ENCODE results near the gene HNRNPM. TPM values are rescaled to one million over a fixed set of nuclear protein-coding genes. Genes with fewer than 3 reads are reported as not detected.
A peak's percentile ranks its signal among the peaks of the same experiment; 100 is the strongest.

The HNRNPM gene
- total RNA-seq, 2 experiments from 2014 or later: 269 to 272 TPM

DNA sequence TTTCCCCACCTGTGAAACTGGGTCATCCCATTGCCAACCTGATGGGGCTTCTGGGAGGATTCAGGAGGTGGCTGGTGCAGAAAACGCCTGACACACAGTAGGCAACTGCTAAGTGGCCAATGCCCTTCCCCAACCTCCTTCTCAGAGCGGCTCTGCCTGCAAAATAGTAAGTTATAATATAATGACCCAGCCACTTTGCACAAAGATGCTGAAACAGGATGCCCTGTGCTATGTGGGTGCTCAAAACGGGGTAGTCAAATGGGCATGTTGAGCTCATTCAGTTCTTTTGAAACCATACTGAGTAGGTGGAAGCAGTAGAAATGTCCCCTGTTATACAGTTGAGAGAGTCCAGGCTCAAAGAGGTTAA lies 31.2 kb upstream of the HNRNPM start:
- no peak for ATAC-seq (ENCODE audit: poor library complexity)
- DNase-seq: no peak
- Mint-ChIP-seq H3K27ac (no peak overlapping the region), H3K27me3 (no peaks in the 10 kb centered on the region), H3K4me3 (peak overlapping the region; percentile 81), H3K4me1 (ENCODE audit: low read depth) (peaks cover 13% of the 10 kb centered on the region), H3K36me3 (ENCODE audit: low read depth) (no peaks in the 10 kb centered on the region), H3K9me3 (no peaks in the 10 kb centered on the region)
- Histone ChIP-seq H3K27me3 (ENCODE audit: control insufficient read depth in 1 of 2, insufficient read depth in 2 of 2, low read length in 2 of 2) (no peaks in the 10 kb centered on the region), H3K27ac (ENCODE audit: low read depth in 1 of 2, low read length in 2 of 2) (no peak overlapping the region), H3K4me1 (ENCODE audit: insufficient read depth, low read length) (peaks cover 15% of the 10 kb centered on the region), H3K9me3 (ENCODE audit: control insufficient read depth in 1 of 2, insufficient read depth in 1 of 2, low read length in 2 of 2) (no peaks in the 10 kb centered on the region), H3K4me3 (ENCODE audit: low read length) (peak overlapping the region; percentile 62), H3K36me3 (ENCODE audit: insufficient read depth, low read length) (no peaks in the 10 kb centered on the region)
- ChIA-PET CTCF (interaction anchor here (0.6 to 3.0 kb wide), 8 partner anchors 22 to 1710 kb away, joined by 3 to 13 read pairs (median 6); partner anchors contain the start of genes HNRNPM and ZNF414), POLR2A (interaction anchor here (0.8 to 3.2 kb wide), 13 partner anchors 23 to 173 kb away, joined by 3 to 47 read pairs (median 5); partner anchors contain the start of genes ANGPTL4, HNRNPM, RAB11B and ZNF414)
- intact Hi-C loops (cut with DNase I, micrococcal nuclease): loop anchor here (1.0 to 5.0 kb wide), 8 partner anchors 23 to 229 kb away; partner anchors contain the start of genes RAB11B (in 2 of the 2), HNRNPM (in 1 of the 2) and MYO1F (in 1 of the 2)
- TF ChIP-seq, protein P1, sequence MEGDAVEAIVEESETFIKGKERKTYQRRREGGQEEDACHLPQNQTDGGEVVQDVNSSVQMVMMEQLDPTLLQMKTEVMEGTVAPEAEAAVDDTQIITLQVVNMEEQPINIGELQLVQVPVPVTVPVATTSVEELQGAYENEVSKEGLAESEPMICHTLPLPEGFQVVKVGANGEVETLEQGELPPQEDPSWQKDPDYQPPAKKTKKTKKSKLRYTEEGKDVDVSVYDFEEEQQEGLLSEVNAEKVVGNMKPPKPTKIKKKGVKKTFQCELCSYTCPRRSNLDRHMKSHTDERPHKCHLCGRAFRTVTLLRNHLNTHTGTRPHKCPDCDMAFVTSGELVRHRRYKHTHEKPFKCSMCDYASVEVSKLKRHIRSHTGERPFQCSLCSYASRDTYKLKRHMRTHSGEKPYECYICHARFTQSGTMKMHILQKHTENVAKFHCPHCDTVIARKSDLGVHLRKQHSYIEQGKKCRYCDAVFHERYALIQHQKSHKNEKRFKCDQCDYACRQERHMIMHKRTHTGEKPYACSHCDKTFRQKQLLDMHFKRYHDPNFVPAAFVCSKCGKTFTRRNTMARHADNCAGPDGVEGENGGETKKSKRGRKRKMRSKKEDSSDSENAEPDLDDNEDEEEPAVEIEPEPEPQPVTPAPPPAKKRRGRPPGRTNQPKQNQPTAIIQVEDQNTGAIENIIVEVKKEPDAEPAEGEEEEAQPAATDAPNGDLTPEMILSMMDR (IDR thresholded peaks at IDR 0.05): no peak

- peaks cover 4% of the 10 kb centered on the region for H3K36me3 ChIP-seq (ENCODE audit: insufficient read depth, low read length)
- DNase-seq: no peak
- H3K9me3 ChIP-seq (ENCODE audit: control insufficient read depth in 1 of 2, insufficient read depth in 1 of 2, low read length in 2 of 2): no peaks in the 10 kb centered on the region
Measured at GRCh38 chr19:8416796-8417195, 28.0 kb upstream of the HNRNPM start.

GRCh38 chr19:8421484-8422461 lies 23.0 kb upstream of the HNRNPM start:
- Histone ChIP-seq H3K27ac (ENCODE audit: low read depth in 1 of 2, low read length in 2 of 2) (no peak overlapping the region), H3K4me3 (ENCODE audit: low read length) (no peak overlapping the region), H3K4me1 (ENCODE audit: insufficient read depth, low read length) (no peaks in the 10 kb centered on the region), H3K27me3 (ENCODE audit: control insufficient read depth in 1 of 2, insufficient read depth in 2 of 2, low read length in 2 of 2) (no peaks in the 10 kb centered on the region), H3K9me3 (ENCODE audit: control insufficient read depth in 1 of 2, insufficient read depth in 1 of 2, low read length in 2 of 2) (no peaks in the 10 kb centered on the region), H3K36me3 (ENCODE audit: insufficient read depth, low read length) (peaks cover 19% of the 10 kb centered on the region)
- Mint-ChIP-seq H3K9me3 (no peaks in the 10 kb centered on the region), H3K36me3 (ENCODE audit: low read depth) (peaks cover 12% of the 10 kb centered on the region), H3K4me3 (no peak overlapping the region), H3K27me3 (no peaks in the 10 kb centered on the region), H3K27ac (no peak overlapping the region), H3K4me1 (ENCODE audit: low read depth) (no peaks in the 10 kb centered on the region)
- intact Hi-C loops (cut with DNase I, micrococcal nuclease): no loop called here
- CTCF ChIA-PET: interaction anchor here (0.9 kb wide), 1 partner anchor 27 kb away, joined by 3 read pairs; no protein-coding TSS in a partner anchor
- DNase-seq: no peak
- TF ChIP-seq, protein P1 (IDR thresholded peaks at IDR 0.05): no peak
- POLR2A ChIA-PET: no interaction called here
- ATAC-seq (ENCODE audit: poor library complexity): no peak

More at GRCh38 chr19:8416796-8417195, 28.0 kb upstream of the HNRNPM start:
- H3K4me1 Mint-ChIP-seq (ENCODE audit: low read depth): peaks cover 9% of the 10 kb centered on the region
- CTCF ChIA-PET: no interaction called here
- peaks cover under 1% of the 10 kb centered on the region for H3K36me3 Mint-ChIP-seq (ENCODE audit: low read depth)
- intact Hi-C loops (cut with DNase I, micrococcal nuclease): no loop called here
- peaks cover 15% of the 10 kb centered on the region for H3K4me1 ChIP-seq (ENCODE audit: insufficient read depth, low read length)
- no peaks in the 10 kb centered on the region for H3K27me3 ChIP-seq (ENCODE audit: control insufficient read depth in 1 of 2, insufficient read depth in 2 of 2, low read length in 2 of 2)
- H3K4me3 ChIP-seq (ENCODE audit: low read length): no peak overlapping the region
- no peaks in the 10 kb centered on the region for H3K9me3 Mint-ChIP-seq
- H3K27ac Mint-ChIP-seq: no peak overlapping the region
- H3K27ac ChIP-seq (ENCODE audit: low read depth in 1 of 2, low read length in 2 of 2): no peak overlapping the region
- no peaks in the 10 kb centered on the region for H3K27me3 Mint-ChIP-seq
- no peak for ATAC-seq (ENCODE audit: poor library complexity)
- POLR2A ChIA-PET: interaction anchor here (1.1 kb wide), 1 partner anchor 29 kb away, joined by 3 read pairs; no protein-coding TSS in a partner anchor
- H3K4me3 Mint-ChIP-seq: no peak overlapping the region
- TF ChIP-seq, protein P1 (IDR thresholded peaks at IDR 0.05): no peak

Data from CD4-positive, alpha-beta T cell (primary cell).